Panc1 (cell line): ENCODE results near the gene NELFCD. TPM values are rescaled to one million over a fixed set of nuclear protein-coding genes. Genes with fewer than 3 reads are reported as not detected.
"Not testable (repeated sequence)": the region's sequence is repeated elsewhere in the genome, so short reads cannot be mapped to it uniquely, and the experiment has no call there.

Source experiments
- ATAC-seq: fragments of 200-7000 bp; cut with Tn5 transposase; 2 replicates; pipeline ENCODE4 v1.9.1; 2020; ENCODE audit warnings: mild to moderate bottlenecking, moderate library complexity
- BruUV-seq: library from RNA; stranded (reverse); fragments of 400-500 nt; replicated peaks from 2 replicates; lab custom pipeline; 2021; lab: Mats Ljungman, UMichigan
- CTCF ChIA-PET: fragments of 300-600 bp; sonication (Branson Sonifier 250); formaldehyde crosslinking; loops from one replicate; lab custom pipeline; 2022; ENCODE audit warnings: antibody characterized with exemption; lab: Charles Lee
- POLR2A ChIA-PET: fragments of 300-600 bp; sonication (Branson Sonifier 250); formaldehyde crosslinking; loops from one replicate; lab custom pipeline; 2022; ENCODE audit warnings: antibody characterized with exemption; lab: Charles Lee
- DNase-seq: peaks from one replicate; pipeline ENCODE4 v3.0.0-alpha.2; 2010; ENCODE audit warnings: low read depth, low spot score
- H3K27ac ChIP-seq: 2 replicates; pipeline ENCODE4 v1.5.1; 2011; ENCODE audit warnings: mild to moderate bottlenecking, low read length, inconsistent platforms
- H3K27me3 ChIP-seq: fragments of 200-500 bp; sonication (Bioruptor generic); 2 replicates; pipeline ENCODE4 v1.6.0; 2014; ENCODE audit warnings: low read length, inconsistent platforms; ENCODE audit not compliant: control insufficient read depth, insufficient read depth
- H3K36me3 ChIP-seq: fragments of 200-500 bp; sonication (Bioruptor generic); 2 replicates; pipeline ENCODE4 v1.5.1; 2014; ENCODE audit warnings: inconsistent platforms, mild to moderate bottlenecking, low read length, moderate library complexity; ENCODE audit not compliant: control insufficient read depth, insufficient read depth
- H3K4me1 ChIP-seq: 2 replicates; pipeline ENCODE4 v1.5.1; 2011; ENCODE audit warnings: inconsistent platforms, mild to moderate bottlenecking, low read length, moderate library complexity; ENCODE audit not compliant: control insufficient read depth, insufficient read depth
- H3K4me3 ChIP-seq, 2 experiments: 2 replicates each; pipeline ENCODE4 v1.5.1; 2011 to 2012; ENCODE audit warnings: low read depth in 2 of 2, low read length in 2 of 2, mild to moderate bottlenecking in 2 of 2, inconsistent platforms in 1 of 2, moderate library complexity in 1 of 2
- H3K9me3 ChIP-seq: fragments of 200-500 bp; sonication (Bioruptor generic); 2 replicates; pipeline ENCODE4 v1.5.1; 2014; ENCODE audit warnings: low read depth, mild to moderate bottlenecking, inconsistent platforms, low read length, moderate library complexity; ENCODE audit not compliant: control insufficient read depth, insufficient read depth
- CTCF ChIP-seq: fragments of 450-650 bp; IDR thresholded peaks from 2 replicates; pipeline ENCODE4 v1.5.1; 2017; ENCODE audit warnings: mild to moderate bottlenecking
- POLR2AphosphoS5 ChIP-seq: IDR thresholded peaks from 2 replicates; pipeline ENCODE4 v1.6.1; 2012; ENCODE audit warnings: mild to moderate bottlenecking, low read depth, low read length, moderate library complexity
- REST ChIP-seq, 2 experiments: IDR thresholded peaks; 2 replicates each; pipeline ENCODE4 v1.6.1; 2011 to 2012; ENCODE audit warnings: low read depth in 2 of 2, control low read depth in 1 of 2, low read length in 1 of 2, mild to moderate bottlenecking in 1 of 2, moderate library complexity in 1 of 2; ENCODE audit not compliant: insufficient read depth in 1 of 2
- SIN3A ChIP-seq: IDR thresholded peaks from 2 replicates; pipeline ENCODE4 v1.6.1; 2012; ENCODE audit warnings: low read depth, mild to moderate bottlenecking, low read length, moderate library complexity, borderline replicate concordance; ENCODE audit not compliant: insufficient read depth
- TCF7L2 ChIP-seq: IDR thresholded peaks from 2 replicates; pipeline ENCODE4 v1.6.1; 2011; ENCODE audit warnings: mild to moderate bottlenecking, low read depth, low read length, inconsistent platforms
- in situ Hi-C: cut with HindIII; loops from 2 replicates; pipeline ENCODE4 v1.10.0; 2016; ENCODE audit warnings: low sequenced_read_pairs, low pct_unique_long_range_greater_than_20kb
- intact Hi-C: fragments of 100-400 bp; cut with micrococcal nuclease; formaldehyde crosslinking; loops from one replicate; pipeline ENCODE4 v1.10.0; 2022; ENCODE audit not compliant: unreplicated experiment
- total RNA-seq: library from RNA; stranded (reverse); gene quantifications from one replicate; pipeline ENCODE4 v1.2.1, GENCODE V29; 2021; ENCODE audit not compliant: unreplicated experiment

The NELFCD gene
- total RNA-seq, 1 experiment from 2014 or later, result 108 TPM

GRCh38 chr20:58963060-58963584 is 17.9 kb upstream of the NELFCD start:
- CTCF ChIA-PET, result no interaction called here
- in situ Hi-C loops, result no loop called here
- ATAC-seq, result no peak

GRCh38 chr20:58963922-58964321 is 17.1 kb upstream of the NELFCD start:
- ATAC-seq, intact Hi-C loops, CTCF ChIA-PET, DNase-seq, H3K27me3 ChIP-seq, POLR2A ChIA-PET, BruUV-seq, H3K27ac ChIP-seq, H3K9me3 ChIP-seq, H3K36me3 ChIP-seq, in situ Hi-C loops, H3K4me1 ChIP-seq, H3K4me3 ChIP-seq: not testable (repeated sequence)

More at GRCh38 chr20:58963060-58963584, 17.9 kb upstream of the NELFCD start:
- POLR2A ChIA-PET, result no interaction called here
- Histone ChIP-seq H3K36me3 (no peaks in the 10 kb centered on the region), H3K4me3 (no peak overlapping the region), H3K27me3 (no peaks in the 10 kb centered on the region; the same call in 1 of the 2 replicates), H3K27ac (no peak overlapping the region), H3K9me3 (no peaks in the 10 kb centered on the region), H3K4me1 (no peaks in the 10 kb centered on the region)
- intact Hi-C loops, result no loop called here
- no TSS peak for BruUV-seq
- DNase-seq, result no peak
- no peak; the same call in 1 of the 2 replicates for TF ChIP-seq CTCF
- TF ChIP-seq REST (IDR thresholded peaks at IDR 0.05; ENCODE audit: insufficient read depth in 1 of 2, low read depth in 2 of 2, low read length in 1 of 2), result no peak
- no peak for TF ChIP-seq SIN3A
- TF ChIP-seq TCF7L2, result no peak
- no peak for TF ChIP-seq POLR2AphosphoS5

GRCh38 chr20:58965270-58966064 is 15.6 kb upstream of the NELFCD start:
- ATAC-seq, result peak; percentile 70; the same call in 1 of the 2 replicates
- Histone ChIP-seq H3K4me3 (no peak overlapping the region), H3K27me3 (no peaks in the 10 kb centered on the region), H3K27ac (no peak overlapping the region), H3K36me3 (no peaks in the 10 kb centered on the region), H3K4me1 (no peaks in the 10 kb centered on the region), H3K9me3 (no peaks in the 10 kb centered on the region)
- intact Hi-C loops, result no loop called here
- no peak for DNase-seq
- in situ Hi-C loops, result no loop called here
- TF ChIP-seq TCF7L2 (no peak), SIN3A (no peak), REST (IDR thresholded peaks at IDR 0.05; ENCODE audit: insufficient read depth in 1 of 2, low read depth in 2 of 2, low read length in 1 of 2) (no peak), CTCF (no peak), POLR2AphosphoS5 (no peak)
- ChIA-PET CTCF (interaction anchor here (0.7 kb wide), 1 partner anchor 604 kb away, joined by 3 read pairs; no protein-coding TSS in a partner anchor), POLR2A (no interaction called here)
- no TSS peak for BruUV-seq
